Spleen (tissue), 11 donors: Measurements from ENCODE around the gene PTPRA. TPM values are rescaled to one million over a fixed set of nuclear protein-coding genes. Genes with fewer than 3 reads are reported as not detected.
A peak's percentile ranks its signal among the peaks of the same experiment; 100 is the strongest.

Experiments
- DNase-seq: peaks from one replicate; pipeline ENCODE4 v3.0.0-alpha.2; 2020
- H3K27ac ChIP-seq, 8 donors: fragments of 200-600 bp; sonication (generic) in 7 of 8; 1 replicate in 4 of 8; 2 replicates in 4 of 8; pipeline versions ENCODE4 v1.5.0 to v1.8.0; 2016 to 2021; ENCODE audit warnings: inconsistent platforms in 4 of 8, mild to moderate bottlenecking in 4 of 8, moderate library complexity in 1 of 8
- H3K27me3 ChIP-seq, 7 donors: fragments of 200-600 bp; sonication (generic) in 6 of 7; replicated peaks in 1 of 7; 1 replicate in 4 of 7; 2 replicates in 3 of 7; pipeline versions ENCODE4 v1.5.0 to v1.8.0; 2016 to 2021; ENCODE audit warnings: inconsistent platforms in 3 of 7, mild to moderate bottlenecking in 1 of 7
- H3K36me3 ChIP-seq, 6 donors: fragments of 200-600 bp; sonication (generic) in 5 of 6; 1 replicate in 4 of 6; 2 replicates in 2 of 6; pipeline versions ENCODE4 v1.5.0 to v1.8.0; 2016 to 2021; ENCODE audit warnings: inconsistent platforms in 2 of 6
- H3K4me1 ChIP-seq, 6 donors: fragments of 200-600 bp; sonication (generic) in 5 of 6; 1 replicate in 3 of 6; 2 replicates in 3 of 6; pipeline versions ENCODE4 v1.5.0 to v1.8.0; 2016 to 2021; ENCODE audit warnings: inconsistent platforms in 3 of 6
- H3K4me3 ChIP-seq, 8 donors: fragments of 200-600 bp; sonication (generic) in 7 of 8; 1 replicate in 4 of 8; 2 replicates in 4 of 8; pipeline versions ENCODE4 v1.5.0 to v1.8.0; 2016 to 2021; ENCODE audit warnings: inconsistent platforms in 4 of 8, mild to moderate bottlenecking in 4 of 8, moderate library complexity in 2 of 8
- H3K9me3 ChIP-seq, 8 donors: fragments of 200-600 bp; sonication (generic) in 7 of 8; 1 replicate in 4 of 8; 2 replicates in 4 of 8; pipeline versions ENCODE4 v1.5.0 to v1.8.0; 2016 to 2021; ENCODE audit warnings: inconsistent platforms in 4 of 8
- CTCF ChIP-seq, 11 experiments: fragments of 200-600 bp in 7 of 11; fragments of 450-650 bp in 4 of 11; sonication (generic) in 4 of 11; IDR thresholded peaks in 8 of 11; conservative IDR thresholded peaks in 3 of 11; 1 replicate in 7 of 11; 2 replicates in 4 of 11; pipeline versions ENCODE4 v1.4.0 to v1.8.0; 2016 to 2021; ENCODE audit warnings: antibody characterized with exemption in 11 of 11, inconsistent platforms in 4 of 11, mild to moderate bottlenecking in 1 of 11
- POLR2A ChIP-seq, 3 donors: fragments of 450-650 bp; IDR thresholded peaks; one replicate each; pipeline ENCODE4 v1.5.1; 2017; ENCODE audit warnings: antibody characterized with exemption in 3 of 3, mild to moderate bottlenecking in 1 of 3
- POLR2AphosphoS5 ChIP-seq, 3 donors: sonication (generic); formaldehyde crosslinking; IDR thresholded peaks; one replicate each; pipeline ENCODE4 v1.5.1; 2017; ENCODE audit warnings: antibody characterized with exemption in 3 of 3
- WGBS, 5 donors: extraction: QIAGEN DNeasy Blood & Tissue Kit in 3 of 5; methylation state at CpG; one replicate each; pipeline versions ENCODE4 v1.1.5 to v1.1.7; 2013 to 2018; 5-methylcytosine and 5-hydroxymethylcytosine counted together
- intact Hi-C: fragments of 100-400 bp; cut with DNase I; formaldehyde crosslinking; loops from one replicate; pipeline ENCODE4 v1.15.0; 2023; ENCODE audit warnings: low total_unique reads
- polyA plus RNA-seq, 3 donors: library from polyadenylated mRNA; stranded (reverse); fragments of 200-250 nt; gene quantifications; one replicate each; pipeline ENCODE4 v1.2.1, GENCODE V29; 2013
- total RNA-seq, 7 donors: library from RNA; depleted of rRNA in 3 of 7; stranded (reverse); fragments of >200 nt in 3 of 7; fragmentation: NEBNext Ultra II Directional in 4 of 7; extraction: Animal tissue kit (Norgen Biotek cat#: 25700) in 4 of 7; gene quantifications; one replicate each; pipeline versions ENCODE4 v1.1.0 to v1.2.1, GENCODE V29; 2016 to 2021
- donor health status: healthy with polysubstance abuse.
- donor health status: DM: no; HTN: no; CAD: no; lungs with moderate emphysema.
- donor health status: DM: no; HTN: no; CAD: no.
- donor health status: Bipolar disorder and iron deficiency.
- donor health status: healthy.
- donor health status: DM: no; HTN: no; CAD: no.
- donor health status: DM: yes; HTN: yes; CAD: no.

Gene PTPRA
- total and polyA plus RNA-seq, 10 donors, result 15.3 to 65.5 (median 52.4) TPM

- Histone ChIP-seq H3K27me3 (no peaks in the 10 kb centered on the region), H3K9me3 (no peaks in the 10 kb centered on the region), H3K4me3 (no peak overlapping the region), H3K36me3 (peaks cover 0 to 47% (median 13%) of the 10 kb centered on the region in 6 donors), H3K4me1 (peaks cover 0 to 28% (median 8%) of the 10 kb centered on the region in 6 donors), H3K27ac (peak overlapping the region in 5 of 8 donors; percentile 12 to 43 (median 39))
- TF ChIP-seq POLR2AphosphoS5 (IDR thresholded peaks at IDR 0.05), result no peak
- TF ChIP-seq POLR2A (IDR thresholded peaks at IDR 0.05), result no peak
- TF ChIP-seq CTCF (IDR thresholded peaks at IDR 0.05 in 8 of 11, conservative IDR thresholded peaks at IDR 0.05 in 3 of 11), result no peak
- intact Hi-C loops, result no loop called here
- 60 to 74% (median 62%) methylated on average over 5 of the region's 5 CpGs for WGBS, 5 donors
- DNase-seq, result no peak
Observed at GRCh38 chr20:2946988-2947961, 74.0 kb downstream of the PTPRA start.

DNA sequence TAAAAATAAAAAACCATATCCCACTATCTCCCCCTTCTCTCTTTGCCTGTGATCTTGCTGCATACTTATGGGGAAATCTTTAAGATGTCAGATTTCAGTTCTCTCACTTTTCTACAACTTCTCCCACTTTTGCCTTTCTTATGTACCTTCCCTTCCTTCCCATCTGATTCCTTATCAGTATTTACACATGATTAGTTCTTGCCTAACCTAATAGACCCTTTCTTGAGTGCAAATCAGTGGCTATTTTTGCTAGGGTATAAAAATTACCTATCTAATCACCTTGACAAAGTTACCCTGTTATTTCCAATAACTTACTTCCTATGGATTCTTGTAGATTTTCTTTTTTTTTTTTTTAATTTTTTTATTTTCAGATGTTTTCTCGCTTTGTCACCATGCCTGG lies 75.7 kb downstream of the PTPRA start:
- Histone ChIP-seq H3K36me3 (peaks cover 0 to 47% (median 13%) of the 10 kb centered on the region in 6 donors), H3K27me3 (no peaks in the 10 kb centered on the region), H3K27ac (no peak overlapping the region), H3K4me1 (peaks cover 0 to 17% (median 8%) of the 10 kb centered on the region in 6 donors), H3K4me3 (no peak overlapping the region), H3K9me3 (no peaks in the 10 kb centered on the region)
- DNase-seq, result no peak
- WGBS, 5 donors, result 88 to 100% (median 94%) methylated on average over 1 of the region's 1 CpG
- TF ChIP-seq POLR2A (IDR thresholded peaks at IDR 0.05), result no peak
- TF ChIP-seq POLR2AphosphoS5 (IDR thresholded peaks at IDR 0.05), result no peak
- TF ChIP-seq CTCF (IDR thresholded peaks at IDR 0.05 in 8 of 11, conservative IDR thresholded peaks at IDR 0.05 in 3 of 11), result no peak
- intact Hi-C loops, result no loop called here

DNA sequence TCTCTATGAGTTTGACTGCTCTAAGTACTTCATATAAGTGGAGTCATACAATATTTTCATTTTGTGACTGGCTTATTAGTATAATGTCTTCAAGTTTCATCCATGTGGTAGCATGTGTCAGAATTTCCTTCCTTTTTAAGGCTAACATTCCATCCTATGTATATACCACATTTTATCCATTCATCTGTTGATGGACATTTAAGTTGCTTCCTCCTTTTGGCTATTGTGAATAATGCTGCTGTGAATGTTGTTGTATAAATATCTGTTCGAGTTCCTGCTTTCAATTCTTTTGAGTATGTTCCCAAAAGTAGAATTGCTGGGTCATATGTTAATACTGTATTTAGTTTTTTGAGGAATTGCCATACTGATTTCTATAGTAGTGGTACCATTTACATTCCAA lies 79.5 kb downstream of the PTPRA start:
- H3K4me3 ChIP-seq, result no peak overlapping the region
- intact Hi-C loops, result no loop called here
- no peak overlapping the region for H3K27ac ChIP-seq
- H3K27me3 ChIP-seq, result no peaks in the 10 kb centered on the region
- H3K9me3 ChIP-seq, result no peaks in the 10 kb centered on the region
- no peak for DNase-seq
- WGBS, 5 donors, result 63 to 74% (median 67%) methylated on average over 1 of the region's 1 CpG
- peaks cover 0 to 62% (median 16%) of the 10 kb centered on the region in 6 donors for H3K36me3 ChIP-seq
- H3K4me1 ChIP-seq, result peaks cover 0 to 11% (median 3%) of the 10 kb centered on the region in 6 donors
- TF ChIP-seq CTCF (IDR thresholded peaks at IDR 0.05 in 8 of 11, conservative IDR thresholded peaks at IDR 0.05 in 3 of 11) (no peak), POLR2AphosphoS5 (IDR thresholded peaks at IDR 0.05) (no peak), POLR2A (IDR thresholded peaks at IDR 0.05) (no peak)

DNA sequence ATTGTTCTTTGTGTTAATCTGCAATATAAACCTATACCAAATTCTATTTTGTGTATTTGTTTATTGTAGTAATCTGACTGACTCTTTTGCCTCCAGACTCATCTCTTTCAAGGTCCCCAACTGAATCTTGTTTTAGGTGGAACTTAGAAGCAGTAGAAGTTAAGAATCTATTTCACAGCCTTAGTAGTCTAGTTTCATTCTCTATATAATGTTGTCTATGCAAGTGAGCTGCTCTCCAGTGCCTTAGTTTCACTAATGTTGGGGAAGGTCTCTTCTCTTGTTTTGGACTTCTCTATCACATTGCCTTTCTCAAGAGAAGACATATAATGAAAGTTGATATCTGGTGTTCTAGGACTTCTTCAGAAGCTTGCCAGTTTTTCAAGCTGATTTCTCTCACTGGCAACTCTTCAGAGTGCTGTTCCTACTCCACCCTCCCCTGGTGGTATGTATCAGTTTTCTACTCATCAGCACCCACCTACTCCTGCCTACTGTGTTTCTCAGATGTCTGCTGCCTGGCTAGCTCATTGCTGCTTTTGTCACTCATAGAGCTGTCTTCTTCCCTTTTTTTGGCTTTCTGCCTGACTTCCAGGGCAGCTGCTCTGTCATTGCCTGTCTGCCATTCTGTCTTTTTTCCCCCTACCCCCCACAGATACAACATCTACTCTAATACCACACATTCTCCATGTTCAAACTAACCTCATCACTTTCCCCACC lies 82.1 kb downstream of the PTPRA start:
- TF ChIP-seq POLR2AphosphoS5 (IDR thresholded peaks at IDR 0.05) (no peak), CTCF (IDR thresholded peaks at IDR 0.05 in 8 of 11, conservative IDR thresholded peaks at IDR 0.05 in 3 of 11) (no peak), POLR2A (IDR thresholded peaks at IDR 0.05) (no peak)
- H3K4me3 ChIP-seq, result no peak overlapping the region
- H3K4me1 ChIP-seq, result peaks cover 0 to 5% (median 0%) of the 10 kb centered on the region in 6 donors
- no peaks in the 10 kb centered on the region for H3K27me3 ChIP-seq
- no peak overlapping the region for H3K27ac ChIP-seq
- H3K36me3 ChIP-seq, result peaks cover 0 to 55% (median 20%) of the 10 kb centered on the region in 6 donors
- intact Hi-C loops, result no loop called here
- no peak for DNase-seq
- H3K9me3 ChIP-seq, result no peaks in the 10 kb centered on the region
